SKM-1 (cell line): ENCODE measurements around the gene USP22.

Experiments
- DNase-seq: peaks from one replicate; lab custom pipeline; 2025; ENCODE audit not compliant: unreplicated experiment; lab: John Stamatoyannopoulos, UW

The USP22 gene

GRCh38 chr17:21021208-21021803, 21.5 kb downstream of the USP22 start:
- no peak for DNase-seq

- DNase-seq: no peak
These were observed 22.2 kb downstream of the USP22 start for GRCh38 chr17:21020622-21021021.

DNA sequence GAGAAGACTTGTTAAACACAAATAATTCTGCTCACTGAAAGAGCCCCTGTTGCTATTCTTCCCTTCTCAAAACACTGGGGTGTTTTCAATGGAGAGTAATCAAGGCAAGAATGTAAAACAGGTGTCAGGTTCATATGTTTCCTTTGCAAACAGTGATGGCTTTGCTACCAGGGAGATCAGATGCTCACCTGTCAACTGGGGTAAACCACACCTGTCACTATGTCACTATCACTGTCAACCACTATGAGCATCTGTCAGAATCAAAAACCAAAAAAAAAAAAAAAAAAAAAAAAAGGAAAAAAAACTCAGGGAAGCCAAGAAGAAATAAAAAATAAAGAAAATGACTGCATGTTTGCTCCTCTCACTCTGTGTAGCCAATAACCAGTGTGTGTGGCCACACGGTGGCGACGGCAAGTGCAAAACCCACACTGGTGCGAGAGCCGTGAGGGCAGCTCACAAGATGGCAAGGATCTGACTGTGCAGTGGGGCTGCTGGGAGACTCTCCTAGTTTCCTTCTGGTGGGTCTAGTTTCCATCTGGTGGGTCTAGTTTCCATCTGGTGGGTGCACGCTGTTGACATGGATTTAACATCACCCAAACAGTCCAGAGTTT, 22.7 kb downstream of the USP22 start:
- no peak for DNase-seq

- DNase-seq: no peak
These were observed 23.9 kb downstream of the USP22 start for GRCh38 chr17:21018894-21019293.

DNA sequence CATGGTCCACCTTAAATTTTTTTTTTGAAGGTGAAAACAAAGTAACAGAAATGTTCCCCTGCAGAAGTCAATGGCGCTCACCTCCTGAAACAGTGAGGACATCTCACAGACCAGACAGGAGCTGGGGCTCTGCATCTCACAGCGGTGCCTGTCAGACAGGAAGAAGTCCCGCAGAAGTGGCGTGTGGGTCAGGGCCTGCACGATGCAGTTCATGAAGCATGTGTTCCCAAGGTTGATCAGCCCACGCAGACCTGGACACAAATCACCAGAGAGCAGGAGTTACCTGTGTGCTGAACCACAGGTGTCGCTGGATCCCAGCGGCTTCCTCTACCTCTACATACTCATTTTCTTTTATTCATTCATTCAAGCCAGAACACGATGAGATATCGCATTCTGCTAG, 24.9 kb downstream of the USP22 start:
- no peak for DNase-seq

GRCh38 chr17:21017256-21017655, 25.6 kb downstream of the USP22 start:
- no peak for DNase-seq

- DNase-seq: no peak
These were observed 26.0 kb downstream of the USP22 start for GRCh38 chr17:21016826-21017225.

DNA sequence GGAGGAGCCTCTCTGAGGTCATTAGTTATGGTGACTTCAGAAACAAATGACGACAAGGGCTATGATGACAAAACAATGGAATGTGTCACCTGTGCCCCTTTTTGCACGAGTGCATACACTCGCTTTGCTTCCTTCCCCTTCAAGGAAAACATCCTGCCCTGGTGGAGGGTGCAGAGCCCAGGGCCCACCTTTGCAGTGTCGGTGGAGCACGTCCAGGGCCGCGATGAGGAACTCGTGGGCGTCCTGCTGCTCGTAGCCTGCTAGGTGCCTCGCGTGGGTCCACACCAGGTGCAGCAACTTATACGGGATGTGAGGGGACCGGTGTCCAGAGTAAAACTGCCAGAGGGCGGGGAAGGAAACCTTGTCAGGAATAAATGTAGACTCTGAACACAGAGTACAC, 27.2 kb downstream of the USP22 start:
- no peak for DNase-seq

DNA sequence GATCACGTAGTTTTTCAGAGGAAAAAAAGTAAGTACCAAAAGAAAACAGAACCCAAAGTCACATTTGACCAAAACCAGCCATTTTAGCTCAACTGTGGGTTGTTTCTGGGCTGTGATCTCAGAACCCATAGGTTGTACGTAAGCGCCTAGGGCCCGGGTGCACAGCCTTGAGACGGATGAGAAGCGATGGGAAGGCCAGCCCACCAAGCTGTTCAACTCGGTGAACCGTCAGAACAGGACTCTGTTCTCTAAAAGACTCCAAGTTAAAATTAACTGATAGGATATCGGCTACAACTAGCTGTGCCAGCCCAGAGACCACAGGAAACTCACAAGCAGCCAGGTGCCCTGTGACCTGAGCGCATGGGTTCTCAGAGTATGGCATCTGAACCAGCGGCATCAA, 28.3 kb downstream of the USP22 start:
- no peak for DNase-seq

- no peak for DNase-seq
These were observed 28.8 kb downstream of the USP22 start for GRCh38 chr17:21013983-21014382.

- no peak for DNase-seq
These were observed 30.1 kb downstream of the USP22 start for GRCh38 chr17:21012736-21013135.

DNA sequence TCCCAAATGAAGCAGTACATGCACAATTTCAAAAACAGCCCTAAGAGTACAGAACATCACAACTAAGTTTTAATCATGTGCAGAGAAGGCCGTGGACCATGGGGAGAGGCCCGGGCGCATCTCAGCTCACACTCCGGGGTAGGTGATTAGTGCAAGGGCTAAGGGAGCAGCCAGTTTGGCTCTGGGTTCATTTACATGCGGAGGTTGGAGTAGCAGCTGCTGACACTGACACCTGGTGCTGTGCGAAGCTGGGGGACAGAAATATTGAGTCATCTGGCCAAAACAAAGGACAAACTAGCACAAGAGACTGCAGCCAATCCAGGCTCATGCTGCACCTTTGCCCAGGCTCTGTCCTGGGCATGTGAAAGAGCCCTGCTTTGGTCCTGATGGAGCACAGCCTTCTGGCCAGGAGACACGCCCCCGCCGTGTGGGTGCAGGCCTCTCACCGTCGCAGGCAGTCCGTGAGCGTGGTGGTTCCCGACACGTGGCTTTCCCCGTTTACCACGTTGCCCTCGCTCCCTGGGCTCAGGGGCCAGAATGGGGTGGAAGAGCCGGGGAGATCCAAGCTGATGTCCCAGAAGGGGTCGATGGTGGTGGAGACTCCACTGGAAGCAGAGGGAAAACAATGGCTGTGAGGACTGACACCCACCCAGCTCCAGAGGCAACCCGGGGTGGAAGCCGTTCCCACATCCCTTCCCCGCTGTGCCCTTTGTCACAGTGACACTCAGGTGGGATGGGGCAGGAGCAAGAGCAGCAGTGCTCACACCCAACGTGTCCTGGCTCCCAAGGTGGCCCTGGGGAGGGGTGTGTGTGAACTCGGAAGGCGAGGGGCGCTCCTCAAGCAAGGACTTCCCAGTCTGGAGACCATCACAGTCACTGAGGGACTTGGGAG, 31.9 kb downstream of the USP22 start:
- DNase-seq: no peak

DNA sequence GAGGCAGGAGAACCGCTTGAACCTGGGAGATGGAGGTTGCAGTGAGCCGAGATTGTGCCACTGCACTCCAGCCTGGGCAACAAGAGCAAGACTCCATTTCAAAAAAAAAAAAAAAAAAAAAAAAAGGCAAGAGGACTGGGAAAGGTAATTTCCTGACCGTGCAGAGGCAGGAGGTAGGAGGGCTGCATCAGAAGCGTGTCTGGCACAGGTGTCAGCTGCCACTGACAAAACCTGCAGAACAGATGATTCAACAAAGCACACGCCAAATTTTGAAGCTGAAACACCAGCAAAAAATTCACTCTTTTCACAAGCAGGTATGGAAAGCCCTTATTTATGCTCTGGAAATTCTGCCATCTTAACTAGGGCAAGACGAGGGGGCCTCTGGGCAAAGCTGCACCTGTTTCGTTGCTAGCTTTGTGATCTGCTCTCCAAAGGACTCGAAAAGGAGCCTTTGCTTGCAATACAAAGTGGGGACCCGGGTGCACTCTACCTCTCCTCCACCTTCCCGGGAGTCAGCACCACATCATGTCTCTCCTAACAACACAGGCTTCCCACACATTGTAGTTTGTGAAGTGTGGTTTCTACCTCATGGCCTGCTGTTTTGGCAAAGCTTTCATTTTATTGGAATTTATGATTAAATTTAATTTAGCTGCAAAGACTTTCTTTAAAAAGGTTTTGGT, 33.7 kb downstream of the USP22 start:
- DNase-seq: no peak

- no peak for DNase-seq
These were observed 34.5 kb downstream of the USP22 start for GRCh38 chr17:21008160-21008915.

- DNase-seq: no peak
These were observed 35.2 kb downstream of the USP22 start for GRCh38 chr17:21007646-21008045.

- no peak for DNase-seq
These were observed 37.0 kb downstream of the USP22 start for GRCh38 chr17:21005803-21006202.

GRCh38 chr17:21005367-21005766, 37.4 kb downstream of the USP22 start:
- no peak for DNase-seq

DNA sequence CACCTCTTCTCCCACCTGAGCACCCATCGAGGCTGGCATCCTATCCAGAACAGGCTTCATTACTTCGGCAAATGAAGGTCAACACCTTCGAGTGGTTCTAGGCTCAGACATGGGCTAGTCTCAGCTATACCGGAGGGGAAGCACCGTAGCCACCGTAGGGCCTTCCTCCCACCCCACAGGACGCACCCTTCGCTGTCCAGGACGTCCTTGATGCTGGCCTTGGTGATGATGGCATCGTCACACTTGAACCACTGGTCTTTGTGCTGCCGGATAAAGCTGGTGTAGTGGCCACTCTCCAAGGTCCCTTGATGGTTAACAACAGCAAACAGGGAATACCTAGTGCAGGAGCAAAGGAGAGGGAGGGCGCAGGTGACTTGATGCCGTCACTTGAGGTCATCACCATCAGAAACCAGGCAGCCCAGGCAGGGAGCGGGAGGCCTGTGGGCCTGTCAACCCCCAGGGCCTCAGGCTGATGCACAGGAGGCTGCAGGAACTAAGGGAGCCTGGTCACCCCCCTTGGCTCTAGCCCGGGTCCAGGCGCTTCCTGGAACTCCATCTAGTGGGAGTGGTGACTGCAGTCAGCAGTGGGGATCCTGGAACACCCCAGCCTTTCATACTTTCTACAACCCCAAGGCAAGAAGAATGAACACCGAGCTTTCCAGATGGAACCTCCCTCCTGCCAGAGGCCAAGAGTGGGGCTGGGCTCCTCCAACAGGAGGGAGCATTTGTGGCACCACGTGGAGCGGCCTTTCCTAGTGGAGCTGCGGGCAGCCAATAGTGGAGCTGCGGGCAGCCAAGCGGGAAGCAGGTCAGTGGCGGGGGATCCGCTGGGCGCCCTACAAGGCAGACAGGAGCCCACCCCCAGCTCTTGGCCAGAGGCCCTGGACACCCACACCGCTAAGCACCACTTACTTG, 38.5 kb downstream of the USP22 start:
- DNase-seq: no peak

DNA sequence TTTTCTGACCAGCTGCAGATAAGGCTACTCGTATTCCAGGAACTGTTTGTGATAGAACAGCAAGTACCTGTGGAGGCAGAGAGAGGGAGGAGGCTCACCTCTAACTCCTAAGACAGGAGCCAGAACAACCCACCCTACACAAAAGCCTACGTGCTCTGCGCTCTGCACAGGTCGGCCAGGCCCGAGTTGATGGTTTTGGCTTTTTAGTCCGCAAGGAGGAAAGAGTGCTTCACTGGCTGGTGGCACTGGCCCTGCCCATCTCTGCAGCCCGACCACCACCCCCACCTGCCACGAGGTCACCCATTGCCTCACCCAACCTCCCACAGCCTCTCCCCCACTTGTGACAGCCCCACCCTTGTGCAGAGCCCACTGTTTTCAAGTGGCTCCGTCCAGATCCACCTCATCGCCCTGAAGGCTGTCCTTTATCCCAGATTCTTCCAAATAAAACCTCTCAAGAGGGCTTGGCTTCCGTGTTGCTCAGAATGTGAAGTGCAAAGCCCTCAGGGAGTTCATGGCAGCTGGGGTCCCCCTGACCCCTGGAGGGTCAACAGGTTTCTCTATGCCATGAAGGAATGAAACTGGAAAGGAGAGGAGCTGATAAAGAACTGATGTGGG, 39.7 kb downstream of the USP22 start:
- no peak for DNase-seq
